GM21447 (cell line): ENCODE data around the gene TK1.

ENCODE experiments used
- ATAC-seq: cut with Tn5 transposase; IDR thresholded peaks from one replicate; pipeline ENCODE4 v1.9.1; 2021; ENCODE audit not compliant: unreplicated experiment

The TK1 gene

DNA sequence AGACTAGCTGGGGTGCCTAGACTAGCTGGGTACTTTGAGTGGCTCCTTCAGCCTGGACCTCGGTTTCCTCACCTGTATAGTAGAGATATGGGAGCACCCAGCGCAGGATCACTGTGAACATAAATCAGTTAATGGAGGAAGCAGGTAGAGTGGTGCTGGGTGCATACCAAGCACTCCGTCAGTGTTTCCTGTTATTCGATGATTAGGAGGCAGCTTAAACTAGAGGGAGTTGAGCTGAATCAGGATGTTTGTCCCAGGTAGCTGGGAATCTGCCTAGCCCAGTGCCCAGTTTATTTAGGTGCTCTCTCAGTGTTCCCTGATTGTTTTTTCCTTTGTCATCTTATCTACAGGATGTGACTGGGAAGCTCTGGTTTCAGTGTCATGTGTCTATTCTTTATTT lies 36.2 kb upstream of the TK1 start:
- ATAC-seq = no peak

- no peak for ATAC-seq
Observed at GRCh38 chr17:78219396-78220150, 32.7 kb upstream of the TK1 start.

DNA sequence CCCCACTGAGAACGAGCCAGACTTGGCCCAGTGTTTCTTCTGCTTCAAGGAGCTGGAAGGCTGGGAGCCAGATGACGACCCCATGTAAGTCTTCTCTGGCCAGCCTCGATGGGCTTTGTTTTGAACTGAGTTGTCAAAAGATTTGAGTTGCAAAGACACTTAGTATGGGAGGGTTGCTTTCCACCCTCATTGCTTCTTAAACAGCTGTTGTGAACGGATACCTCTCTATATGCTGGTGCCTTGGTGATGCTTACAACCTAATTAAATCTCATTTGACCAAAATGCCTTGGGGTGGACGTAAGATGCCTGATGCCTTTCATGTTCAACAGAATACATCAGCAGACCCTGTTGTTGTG lies 27.8 kb upstream of the TK1 start:
- no peak for ATAC-seq

DNA sequence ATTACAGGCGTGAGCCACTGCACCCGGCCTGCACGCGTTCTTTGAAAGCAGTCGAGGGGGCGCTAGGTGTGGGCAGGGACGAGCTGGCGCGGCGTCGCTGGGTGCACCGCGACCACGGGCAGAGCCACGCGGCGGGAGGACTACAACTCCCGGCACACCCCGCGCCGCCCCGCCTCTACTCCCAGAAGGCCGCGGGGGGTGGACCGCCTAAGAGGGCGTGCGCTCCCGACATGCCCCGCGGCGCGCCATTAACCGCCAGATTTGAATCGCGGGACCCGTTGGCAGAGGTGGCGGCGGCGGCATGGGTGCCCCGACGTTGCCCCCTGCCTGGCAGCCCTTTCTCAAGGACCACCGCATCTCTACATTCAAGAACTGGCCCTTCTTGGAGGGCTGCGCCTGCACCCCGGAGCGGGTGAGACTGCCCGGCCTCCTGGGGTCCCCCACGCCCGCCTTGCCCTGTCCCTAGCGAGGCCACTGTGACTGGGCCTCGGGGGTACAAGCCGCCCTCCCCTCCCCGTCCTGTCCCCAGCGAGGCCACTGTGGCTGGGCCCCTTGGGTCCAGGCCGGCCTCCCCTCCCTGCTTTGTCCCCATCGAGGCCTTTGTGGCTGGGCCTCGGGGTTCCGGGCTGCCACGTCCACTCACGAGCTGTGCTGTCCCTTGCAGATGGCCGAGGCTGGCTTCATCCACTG lies 27.3 kb upstream of the TK1 start, which contains the start of gene BIRC5:
BIRC5 (plus strand) TSS at position 238 of the 690 bp plus-strand sequence; CDS start at position 302, 64 bp downstream.
- peak; percentile 76 for ATAC-seq

DNA sequence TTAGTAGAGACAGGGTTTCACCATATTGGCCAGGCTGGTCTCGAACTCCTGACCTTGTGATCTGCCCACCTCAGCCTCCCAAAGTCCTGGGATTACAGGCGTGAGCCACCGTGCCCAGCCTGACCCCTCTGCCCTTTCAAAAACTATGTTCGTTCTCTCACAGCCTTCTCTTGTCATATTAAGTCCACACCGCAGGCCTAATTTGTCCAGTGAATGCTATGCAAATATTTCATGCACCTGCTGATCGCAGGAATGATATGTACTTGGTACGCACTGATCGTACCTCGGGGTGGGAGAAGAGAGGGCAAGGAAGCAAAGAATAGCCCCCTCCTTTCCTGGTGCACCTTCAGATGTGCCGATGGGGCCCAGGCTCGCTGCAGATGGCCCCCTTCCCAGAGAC lies 24.2 kb upstream of the TK1 start:
- no peak for ATAC-seq

DNA sequence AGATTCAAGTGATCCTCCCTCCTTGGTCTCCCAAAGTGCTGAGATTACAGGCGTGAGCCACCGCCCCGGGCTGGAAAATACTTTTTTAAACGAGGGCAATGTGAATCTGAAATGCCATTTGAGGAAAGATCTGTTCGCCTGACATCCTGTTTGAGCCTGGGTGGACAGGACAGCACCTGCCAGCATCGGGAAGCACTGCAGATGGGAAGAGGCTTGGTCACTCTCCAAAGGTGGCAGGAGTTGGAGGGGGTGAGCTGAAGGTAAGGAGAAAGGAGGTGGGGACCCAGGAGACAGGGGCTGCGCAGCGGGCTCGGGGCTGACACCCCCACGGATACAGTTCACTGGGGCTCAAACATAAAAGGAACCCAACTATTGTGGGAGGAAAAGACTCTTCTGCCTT lies 23.3 kb upstream of the TK1 start:
- ATAC-seq = no peak

DNA sequence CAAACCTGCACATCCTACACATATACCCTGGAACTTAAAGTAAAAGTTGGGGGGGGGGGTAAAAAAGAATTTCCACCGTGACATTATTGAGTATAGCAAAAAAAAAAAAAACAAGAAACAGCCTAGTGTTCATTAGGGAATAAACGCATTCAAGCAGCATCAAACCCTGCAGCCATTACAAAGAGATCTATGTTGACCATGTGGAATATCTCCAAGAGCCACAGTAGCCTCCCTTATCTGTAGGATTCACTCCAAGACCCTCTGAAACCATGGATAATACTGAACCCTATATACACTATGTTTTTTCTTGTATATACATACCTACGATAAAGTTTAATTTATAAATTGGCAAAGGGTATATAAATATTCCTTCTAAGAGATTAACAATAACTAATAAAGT lies 21.6 kb upstream of the TK1 start:
- ATAC-seq = no peak

DNA sequence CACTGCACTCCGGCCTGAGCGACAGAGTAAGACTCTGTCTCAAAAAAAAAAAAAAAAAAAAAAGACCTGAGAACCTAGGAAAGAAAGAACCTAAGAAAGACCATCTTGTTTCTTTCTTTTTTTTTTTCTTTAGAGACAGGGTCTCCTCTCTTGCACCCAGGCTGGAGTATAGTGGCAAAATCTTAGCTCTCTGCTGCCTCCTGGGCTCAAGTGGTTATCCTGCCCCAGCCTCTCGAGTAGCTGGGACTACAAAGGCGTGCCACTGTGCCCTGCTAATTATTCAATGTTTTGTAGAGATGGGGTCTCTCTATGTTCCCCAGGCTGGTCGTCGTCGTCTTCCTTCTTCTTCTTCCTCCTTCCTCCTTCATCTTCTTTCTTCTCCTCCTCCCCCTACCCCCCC lies 19.4 kb upstream of the TK1 start:
- ATAC-seq = no peak

DNA sequence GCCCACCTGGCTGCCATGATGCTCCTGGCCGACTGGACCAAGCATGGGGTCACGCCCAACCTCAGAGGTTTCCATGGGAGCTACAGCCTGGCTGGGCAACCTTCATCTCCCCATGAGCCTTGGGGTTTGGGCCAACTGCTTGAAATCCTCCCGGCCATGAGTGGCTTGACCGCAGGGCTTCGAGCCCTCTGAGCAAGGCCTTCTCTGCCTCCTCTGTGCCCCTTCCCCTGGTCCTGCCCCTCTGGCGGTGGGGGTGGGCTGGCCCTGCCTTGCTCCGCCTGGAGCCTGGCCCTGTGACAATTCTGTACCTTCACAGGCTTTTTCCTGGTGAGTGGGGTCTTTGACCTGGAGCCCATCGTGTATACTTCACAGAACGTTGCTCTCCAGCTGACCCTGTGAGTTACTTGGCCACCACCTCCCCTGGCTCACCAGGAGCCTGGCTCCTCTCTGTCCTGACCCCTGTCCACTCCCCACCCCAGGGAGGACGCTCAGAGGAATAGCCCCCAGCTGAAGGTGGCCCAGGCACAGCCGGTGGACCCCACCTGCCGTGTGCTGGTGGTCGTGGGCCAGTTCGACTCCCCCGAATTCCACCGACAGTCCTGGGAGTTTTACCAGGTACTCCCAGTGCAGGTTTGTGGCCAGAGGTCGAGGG lies 18.4 kb upstream of the TK1 start:
- no peak for ATAC-seq

GRCh38 chr17:78204387-78205123 lies 17.7 kb upstream of the TK1 start:
- no peak for ATAC-seq

GRCh38 chr17:78202666-78203065 lies 15.8 kb upstream of the TK1 start:
- no peak for ATAC-seq

- ATAC-seq = no peak
Observed at GRCh38 chr17:78200451-78200850, 13.6 kb upstream of the TK1 start.

DNA sequence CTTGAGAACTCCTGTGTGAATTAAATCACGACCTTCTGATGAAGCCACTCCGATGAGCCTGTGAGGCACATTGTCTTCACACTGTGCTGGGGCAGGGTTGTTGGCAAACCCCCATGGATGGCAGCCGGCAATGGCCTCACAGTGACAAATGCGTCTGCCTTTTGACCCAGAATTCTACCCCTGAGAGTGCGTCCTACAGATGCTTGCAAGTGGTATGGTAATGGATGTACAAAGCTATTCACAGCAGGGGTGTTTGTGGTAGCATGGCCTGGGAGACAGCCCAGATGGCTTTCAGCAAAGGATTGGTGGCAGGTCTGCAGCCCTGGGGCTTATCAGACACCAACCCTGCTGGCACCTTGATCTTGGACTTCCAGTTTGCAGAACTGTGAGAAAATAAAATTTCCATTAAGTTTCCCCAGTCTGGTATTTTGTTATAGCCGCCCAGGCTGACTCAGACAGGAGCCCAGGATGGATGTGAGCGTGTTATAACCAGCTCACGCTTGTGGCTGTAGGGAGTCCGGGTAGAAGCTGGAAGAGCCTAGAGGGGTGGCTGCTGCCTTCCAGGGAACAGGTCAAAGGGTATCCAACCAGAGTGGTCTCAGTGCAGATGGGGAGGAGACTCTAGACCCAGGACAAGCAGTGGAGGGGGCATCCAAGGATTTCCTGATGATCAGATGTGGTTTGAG lies 10.4 kb upstream of the TK1 start:
- ATAC-seq = no peak

DNA sequence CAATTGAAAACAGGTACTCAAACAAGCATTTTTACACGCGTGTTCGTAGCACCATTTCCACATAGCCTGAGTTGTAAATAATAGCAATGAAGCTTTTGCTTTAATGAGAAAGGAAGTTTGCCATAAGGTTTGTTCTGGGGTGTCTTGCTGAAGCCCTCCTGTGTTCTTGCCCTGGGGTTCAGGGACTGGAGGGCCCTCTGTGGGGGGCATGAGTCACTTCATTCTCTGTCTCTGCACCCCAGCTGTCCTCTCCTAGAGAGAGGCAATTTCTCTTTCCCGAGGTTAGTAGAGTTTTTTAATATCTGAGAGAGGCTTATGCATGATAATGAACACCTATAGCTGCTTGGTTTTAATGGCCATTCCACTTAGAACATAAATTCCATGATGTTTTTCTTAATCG lies 9.9 kb upstream of the TK1 start:
- ATAC-seq = no peak

DNA sequence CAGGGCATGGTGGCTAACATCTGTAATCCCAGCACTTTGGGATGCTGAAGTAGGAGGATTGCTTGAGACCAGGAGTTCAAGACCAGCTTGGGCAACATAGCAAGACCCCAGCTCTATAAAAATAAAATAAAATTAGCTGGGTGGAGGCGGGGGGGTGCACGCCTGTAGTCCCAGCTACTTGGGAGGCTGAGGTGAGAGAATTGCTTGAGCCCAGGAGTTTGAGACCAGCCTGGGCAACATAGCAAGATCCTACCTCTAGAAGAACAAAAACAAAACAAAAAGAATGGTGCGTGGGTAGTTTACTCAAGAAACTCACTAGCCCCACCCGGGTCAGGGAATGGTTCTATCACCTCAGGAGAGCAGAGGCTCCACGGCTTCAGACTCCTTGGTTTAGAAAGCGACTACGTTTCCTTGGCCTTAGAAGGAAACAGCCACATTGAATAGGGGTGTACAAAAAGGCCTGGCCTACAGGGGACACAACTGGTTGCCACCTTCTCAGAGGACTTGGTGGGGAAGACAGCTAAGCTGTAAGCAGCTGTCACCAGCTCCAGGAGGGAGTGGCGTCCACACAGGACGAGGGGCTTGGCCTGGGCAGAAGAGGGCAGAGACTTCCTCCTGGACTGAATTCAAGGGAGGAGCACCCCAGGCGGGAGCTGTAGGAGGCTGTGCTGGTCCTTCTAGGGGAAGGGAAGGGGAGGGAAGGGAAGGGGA lies 716 bp downstream of the TK1 start:
- no peak for ATAC-seq

DNA sequence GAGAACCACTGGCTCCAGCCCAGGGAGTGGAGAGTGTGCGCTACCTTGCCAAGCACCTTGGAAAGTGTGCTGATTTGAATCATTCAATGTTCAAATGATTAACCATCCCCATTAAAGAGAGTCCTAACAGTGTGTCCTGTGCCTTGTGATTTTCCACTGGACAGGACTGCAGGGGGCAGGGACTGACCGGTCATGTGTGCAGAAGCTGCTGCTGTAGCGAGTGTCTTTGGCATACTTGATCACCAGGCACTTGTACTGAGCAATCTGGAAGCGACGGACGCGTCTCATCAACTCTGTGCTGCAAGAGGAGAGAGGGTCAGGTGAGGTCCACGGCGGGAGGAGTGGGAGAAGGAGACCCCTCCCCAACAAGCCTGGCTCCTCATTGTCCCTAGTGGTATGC lies 2.0 kb downstream of the TK1 start:
- no peak for ATAC-seq

DNA sequence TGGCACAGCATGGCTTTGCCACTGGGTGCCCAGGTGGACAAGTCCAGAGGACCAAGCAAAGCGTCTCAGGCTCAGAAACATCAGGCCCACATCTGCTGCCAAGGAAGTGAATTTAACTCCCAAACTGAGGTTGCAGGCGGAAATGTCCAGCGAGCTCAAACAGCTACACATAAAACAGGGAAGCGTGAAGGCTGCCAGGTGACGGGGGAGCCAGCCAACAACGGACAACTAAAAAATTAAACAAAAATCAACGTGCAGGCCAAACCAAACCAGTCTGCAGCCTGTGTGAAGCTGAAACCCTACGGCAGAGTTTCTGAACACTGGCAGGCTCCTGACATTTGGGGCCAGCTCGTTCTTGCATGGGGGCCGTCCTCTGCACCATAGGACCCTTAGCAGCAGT lies 2.5 kb downstream of the TK1 start:
- ATAC-seq = no peak

DNA sequence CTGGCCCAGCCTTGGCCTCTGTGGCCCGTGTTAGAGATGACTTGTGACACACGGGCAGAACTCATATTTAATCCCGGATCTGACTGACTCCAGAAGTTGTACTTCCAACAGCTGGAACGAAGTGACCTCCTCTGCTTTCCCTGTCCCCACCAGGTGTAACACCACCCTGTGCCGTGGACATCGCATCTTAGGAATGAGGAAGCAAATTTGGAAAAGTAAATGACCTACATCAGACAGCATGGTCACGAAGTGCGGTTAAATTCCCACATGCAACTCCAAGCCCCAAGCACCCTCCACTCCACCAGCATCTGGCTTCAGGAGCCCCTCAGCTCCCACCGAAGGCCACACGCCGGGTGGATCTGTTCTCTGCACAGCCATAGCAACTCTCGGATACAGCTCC lies 2.9 kb downstream of the TK1 start:
- ATAC-seq = no peak

GRCh38 chr17:78182504-78182903 lies 4.3 kb downstream of the TK1 start:
- no peak for ATAC-seq

DNA sequence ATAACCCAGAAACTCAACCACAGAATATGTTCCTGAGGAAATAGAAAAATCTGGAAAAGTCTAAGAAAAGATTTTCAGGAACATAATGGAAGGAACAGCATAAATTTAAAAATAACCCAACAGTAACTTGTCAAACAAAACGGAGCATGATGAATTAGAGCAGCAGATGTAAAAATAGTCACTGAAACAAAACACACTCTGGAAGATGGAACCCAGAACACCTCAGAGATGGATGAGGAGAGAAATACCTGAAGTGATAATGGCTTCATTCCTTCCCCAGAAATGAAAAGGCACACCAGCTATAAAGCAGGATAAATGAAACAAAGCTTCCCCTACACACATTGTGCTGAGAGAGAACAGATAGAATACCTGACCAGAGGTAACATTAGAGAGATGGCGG lies 6.3 kb downstream of the TK1 start:
- no peak for ATAC-seq
